Cardiac fibroblast (primary cell): ENCODE measurements around the gene PER2.

Experiments used
- DNase-seq, 2 donors: peaks; one replicate each; pipeline versions ENCODE4 v3.0.0 to v3.0.0-alpha.2; 2010; ENCODE audit warnings: low read depth in 2 of 2
- H3K4me3 ChIP-seq, 2 donors: replicated peaks in 1 of 2; 1 replicate in 1 of 2; 2 replicates in 1 of 2; pipeline ENCODE4 v1.5.1; 2011; ENCODE audit warnings: low read depth in 2 of 2, low read length in 2 of 2, mild to moderate bottlenecking in 2 of 2, moderate library complexity in 1 of 2
- CTCF ChIP-seq: IDR thresholded peaks from one replicate; pipeline ENCODE4 v1.5.1; 2011; ENCODE audit warnings: low read depth, mild to moderate bottlenecking, low read length, inconsistent platforms

Gene PER2

GRCh38 chr2:238257786-238258700, 30.4 kb downstream of the PER2 start:
- no peak overlapping the region for H3K4me3 ChIP-seq
- no peak for TF ChIP-seq CTCF
- no peak for DNase-seq

DNA sequence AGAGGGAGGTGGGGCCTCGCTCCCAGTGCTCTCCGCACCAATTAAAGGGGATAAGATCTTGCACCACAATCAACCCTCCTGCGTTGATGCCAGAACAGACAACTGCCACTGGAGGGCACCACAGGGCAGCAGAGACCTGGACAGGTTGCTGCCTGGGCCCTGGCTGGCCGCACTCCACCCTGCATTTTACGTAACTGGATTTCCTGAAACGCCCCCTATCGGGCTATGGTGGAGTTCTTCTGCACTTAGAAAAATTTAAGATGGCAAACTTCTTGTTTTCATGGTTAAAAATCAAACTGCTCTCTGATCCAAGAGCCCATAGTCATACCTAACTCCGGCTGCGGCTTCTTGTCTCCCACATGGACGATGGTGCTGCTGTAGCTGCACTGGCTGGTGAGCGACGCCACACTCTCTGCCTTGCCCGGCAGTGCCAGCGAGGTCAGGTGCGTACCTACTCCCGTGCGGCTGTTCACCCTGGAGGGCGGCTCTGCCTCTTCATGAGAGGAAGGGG, 31.8 kb downstream of the PER2 start:
- H3K4me3 ChIP-seq: no peak overlapping the region
- peak; percentile 76 for TF ChIP-seq CTCF
- DNase-seq: peak; percentile 79 to 85

DNA sequence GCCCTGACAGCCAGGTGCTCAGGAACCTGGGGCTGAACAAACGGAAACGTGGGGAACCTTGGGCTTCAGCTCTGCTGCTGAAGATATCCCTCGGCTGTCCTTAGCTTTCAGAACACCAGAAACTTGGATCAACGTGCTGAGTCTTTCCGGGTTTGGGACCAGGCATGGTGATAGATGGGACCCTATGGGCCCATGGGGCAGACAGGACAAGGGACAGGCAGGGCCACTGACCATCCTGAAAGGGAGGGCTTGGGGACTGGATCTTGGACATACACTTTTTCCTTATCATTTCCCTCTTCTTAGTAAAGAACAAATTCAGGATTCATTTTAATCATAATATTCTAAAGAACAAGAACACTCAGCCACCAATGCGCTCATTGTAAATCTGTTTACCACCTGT, 32.3 kb downstream of the PER2 start:
- no peak for DNase-seq
- no peak overlapping the region for H3K4me3 ChIP-seq
- no peak for TF ChIP-seq CTCF

DNA sequence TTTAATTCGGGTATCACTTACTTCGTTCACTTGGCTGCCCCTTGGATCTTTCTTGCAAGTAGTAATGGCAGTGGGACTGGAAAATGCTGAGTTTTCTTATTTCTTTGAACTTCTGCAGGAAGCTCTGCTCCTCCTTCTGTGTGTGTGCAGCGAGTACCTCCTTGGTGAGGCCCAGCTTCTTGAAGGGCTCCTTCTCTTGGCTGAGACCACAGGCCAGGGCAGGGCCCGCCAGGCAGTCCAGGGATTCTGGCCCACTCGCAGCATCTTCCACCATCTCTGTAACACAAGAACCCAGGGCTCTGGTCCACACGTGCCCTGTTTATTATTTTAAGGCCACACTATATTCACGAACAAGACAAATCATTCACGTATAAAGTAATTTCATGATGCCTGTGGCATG, 32.8 kb downstream of the PER2 start:
- TF ChIP-seq CTCF: no peak
- DNase-seq: no peak
- no peak overlapping the region for H3K4me3 ChIP-seq

DNA sequence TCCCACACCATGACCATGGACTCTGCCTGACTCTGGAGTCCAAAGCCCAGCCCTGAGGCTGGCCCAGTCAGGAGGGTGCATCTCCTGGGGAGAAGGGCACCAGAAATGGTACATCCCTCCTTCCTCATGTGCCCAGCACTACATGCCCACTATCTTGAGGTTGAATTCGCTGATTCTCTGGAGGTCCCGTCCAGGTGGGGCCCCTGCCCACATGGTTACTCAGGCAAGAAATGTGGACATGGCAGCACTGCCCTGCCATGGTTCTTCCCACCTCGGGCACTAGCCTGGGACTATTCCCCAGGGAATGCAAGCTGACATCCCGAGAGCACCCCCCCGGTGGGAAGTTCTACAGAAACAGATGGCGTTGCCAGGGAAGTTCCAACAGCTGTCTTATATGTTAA, 33.3 kb downstream of the PER2 start:
- no peak for TF ChIP-seq CTCF
- no peak overlapping the region for H3K4me3 ChIP-seq
- DNase-seq: no peak

DNA sequence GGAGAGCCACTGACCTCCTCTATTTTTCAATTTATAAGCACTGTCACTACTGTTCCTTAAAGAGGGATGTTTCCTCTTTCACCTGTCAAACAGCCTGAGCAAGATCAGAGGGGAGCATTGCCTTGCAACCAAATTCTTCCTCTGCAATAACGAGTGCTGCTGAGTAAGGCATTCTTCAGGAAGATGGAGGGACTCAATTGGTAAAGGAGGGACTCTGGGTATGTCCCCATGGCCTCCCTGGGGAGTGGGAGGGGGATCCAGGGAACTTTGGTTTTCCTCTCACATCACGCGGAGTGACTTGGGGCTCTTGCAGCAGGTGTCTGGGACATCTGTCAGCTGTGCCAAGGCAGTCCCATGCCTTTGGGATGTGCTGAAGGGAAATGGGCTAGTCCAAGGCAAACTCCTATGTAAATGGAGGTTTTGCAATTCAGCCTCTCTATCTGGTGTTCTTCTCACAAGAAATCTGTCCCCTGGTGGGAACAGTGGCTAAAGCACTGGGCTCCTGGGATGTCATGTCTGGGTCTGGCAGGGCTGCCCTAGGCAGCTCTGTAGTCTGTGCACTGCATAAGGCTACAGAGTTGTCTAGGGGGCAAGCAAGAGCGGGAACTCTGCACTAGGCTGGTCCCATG, 34.2 kb downstream of the PER2 start:
- TF ChIP-seq CTCF: no peak
- DNase-seq: no peak
- H3K4me3 ChIP-seq: no peak overlapping the region
